ENCODE results near the gene SCAF1.

- no peak for TF ChIP-seq POLR2A (IDR thresholded peaks at IDR 0.05)
- peak in 1 of 3 donors; percentile 32 for TF ChIP-seq CTCF (IDR thresholded peaks at IDR 0.05)
- TF ChIP-seq EP300 (IDR thresholded peaks at IDR 0.05), result no peak
These were observed 47.4 kb downstream of the SCAF1 start, which contains the start of gene ADM5 for GRCh38 chr19:49689133-49690078.
